Tibial nerve (tissue), 4 donors: Measurements from ENCODE around the gene ITPK1. TPM values are rescaled to one million over a fixed set of nuclear protein-coding genes. Genes with fewer than 3 reads are reported as not detected.

ENCODE experiments used
- DNase-seq, 2 donors: peaks; one replicate each; pipeline ENCODE4 v3.0.0-alpha.2; 2019; ENCODE audit warnings: low spot score in 2 of 2
- H3K27ac ChIP-seq, 4 donors: fragments of 200-600 bp; sonication (generic) in 3 of 4; one replicate each; pipeline ENCODE4 v1.5.1; 2017 to 2019; ENCODE audit warnings: mild to moderate bottlenecking in 1 of 4
- H3K27me3 ChIP-seq, 2 donors: fragments of 200-600 bp; sonication (generic) in 1 of 2; one replicate each; pipeline versions ENCODE4 v1.5.1 to v1.6.0; 2017 to 2019
- H3K36me3 ChIP-seq, 3 donors: fragments of 200-600 bp; sonication (generic); one replicate each; pipeline ENCODE4 v1.5.1; 2018 to 2019
- H3K4me1 ChIP-seq, 4 donors: fragments of 200-600 bp; sonication (generic) in 3 of 4; one replicate each; pipeline ENCODE4 v1.5.1; 2017 to 2019
- H3K4me3 ChIP-seq, 4 donors: fragments of 200-600 bp; sonication (generic) in 3 of 4; one replicate each; pipeline ENCODE4 v1.5.1; 2017 to 2019; ENCODE audit warnings: mild to moderate bottlenecking in 1 of 4, moderate library complexity in 1 of 4
- H3K9me3 ChIP-seq, 4 donors: fragments of 200-600 bp; sonication (generic) in 3 of 4; one replicate each; pipeline ENCODE4 v1.5.1; 2017 to 2019
- CTCF ChIP-seq, 5 experiments: fragments of 200-600 bp in 3 of 5; fragments of 450-650 bp in 2 of 5; sonication (generic) in 3 of 5; IDR thresholded peaks; one replicate each; pipeline ENCODE4 v1.5.1; 2016 to 2019; ENCODE audit warnings: antibody characterized with exemption in 5 of 5, mild to moderate bottlenecking in 3 of 5, moderate library complexity in 2 of 5
- EP300 ChIP-seq, 2 donors: sonication (generic); formaldehyde crosslinking; IDR thresholded peaks; one replicate each; pipeline ENCODE4 v1.6.1; 2017; ENCODE audit warnings: antibody characterized with exemption in 2 of 2, mild to moderate bottlenecking in 1 of 2
- POLR2A ChIP-seq, 2 donors: fragments of 450-650 bp; IDR thresholded peaks; one replicate each; pipeline ENCODE4 v1.6.1; 2017; ENCODE audit warnings: antibody characterized with exemption in 2 of 2, mild to moderate bottlenecking in 2 of 2, moderate library complexity in 2 of 2
- WGBS, 2 donors: methylation state at CpG; one replicate each; pipeline ENCODE4 v1.1.5; 2018; 5-methylcytosine and 5-hydroxymethylcytosine counted together
- total RNA-seq, 4 donors: library from RNA; depleted of rRNA; stranded (reverse); fragments of >200 nt; gene quantifications; one replicate each; pipeline ENCODE4 v1.1.0, GENCODE V29; 2016

ITPK1 gene
- total RNA-seq, 4 donors from 2014 or later = 67.4 to 121 (median 92.5) TPM

GRCh38 chr14:93051600-93052546 is 63.9 kb downstream of the ITPK1 start:
- no peaks in the 10 kb centered on the region for H3K36me3 ChIP-seq
- DNase-seq = no peak
- WGBS, 2 donors = 73 to 79% methylated on average over 9 of the region's 9 CpGs
- H3K27ac ChIP-seq = peak overlapping the region; percentile 4 to 67 (median 51)
- TF ChIP-seq POLR2A (IDR thresholded peaks at IDR 0.05) (no peak), EP300 (IDR thresholded peaks at IDR 0.05) (no peak), CTCF (IDR thresholded peaks at IDR 0.05) (no peak)
- no peaks in the 10 kb centered on the region for H3K9me3 ChIP-seq
- H3K4me3 ChIP-seq = no peak overlapping the region
- peaks cover 3 to 81% (median 57%) of the 10 kb centered on the region in 4 donors for H3K4me1 ChIP-seq
- no peaks in the 10 kb centered on the region for H3K27me3 ChIP-seq

- TF ChIP-seq EP300 (IDR thresholded peaks at IDR 0.05) = no peak
- no peak for TF ChIP-seq POLR2A (IDR thresholded peaks at IDR 0.05)
- no peak for TF ChIP-seq CTCF (IDR thresholded peaks at IDR 0.05)
- Histone ChIP-seq H3K36me3 (no peaks in the 10 kb centered on the region), H3K9me3 (no peaks in the 10 kb centered on the region), H3K27ac (peak overlapping the region in 3 of 4 donors; percentile 63 to 67 (median 65)), H3K4me3 (no peak overlapping the region), H3K27me3 (no peaks in the 10 kb centered on the region), H3K4me1 (peaks cover 0 to 81% (median 58%) of the 10 kb centered on the region in 4 donors)
- DNase-seq = no peak
- WGBS, 2 donors = 67 to 76% methylated on average over 8 to 12 of the region's 12 CpGs
Measured at GRCh38 chr14:93050761-93051160, 65.0 kb downstream of the ITPK1 start.

GRCh38 chr14:93049867-93050331 is 65.8 kb downstream of the ITPK1 start:
- peak overlapping the region in 3 of 4 donors; percentile 63 to 67 (median 65) for H3K27ac ChIP-seq

GRCh38 chr14:93049315-93049714 is 66.4 kb downstream of the ITPK1 start:
- peak overlapping the region in 3 of 4 donors; percentile 63 to 67 (median 65) for H3K27ac ChIP-seq
- TF ChIP-seq CTCF (IDR thresholded peaks at IDR 0.05) = no peak
- no peak for TF ChIP-seq EP300 (IDR thresholded peaks at IDR 0.05)
- TF ChIP-seq POLR2A (IDR thresholded peaks at IDR 0.05) = no peak
- peaks cover 0 to 81% (median 59%) of the 10 kb centered on the region in 4 donors for H3K4me1 ChIP-seq
- 69 to 72% methylated on average over 4 of the region's 4 CpGs for WGBS, 2 donors
- no peaks in the 10 kb centered on the region for H3K27me3 ChIP-seq
- H3K4me3 ChIP-seq = no peak overlapping the region
- H3K9me3 ChIP-seq = no peaks in the 10 kb centered on the region
- H3K36me3 ChIP-seq = no peaks in the 10 kb centered on the region
- DNase-seq = no peak

More at GRCh38 chr14:93049867-93050331, 65.8 kb downstream of the ITPK1 start:
- TF ChIP-seq POLR2A (IDR thresholded peaks at IDR 0.05) (no peak), CTCF (IDR thresholded peaks at IDR 0.05) (no peak), EP300 (IDR thresholded peaks at IDR 0.05) (no peak)
- peaks cover 0 to 81% (median 57%) of the 10 kb centered on the region in 4 donors for H3K4me1 ChIP-seq
- H3K36me3 ChIP-seq = no peaks in the 10 kb centered on the region
- H3K9me3 ChIP-seq = no peaks in the 10 kb centered on the region
- 26 to 34% methylated on average over 12 of the region's 12 CpGs for WGBS, 2 donors
- H3K27me3 ChIP-seq = no peaks in the 10 kb centered on the region
- H3K4me3 ChIP-seq = no peak overlapping the region
- no peak for DNase-seq

DNA sequence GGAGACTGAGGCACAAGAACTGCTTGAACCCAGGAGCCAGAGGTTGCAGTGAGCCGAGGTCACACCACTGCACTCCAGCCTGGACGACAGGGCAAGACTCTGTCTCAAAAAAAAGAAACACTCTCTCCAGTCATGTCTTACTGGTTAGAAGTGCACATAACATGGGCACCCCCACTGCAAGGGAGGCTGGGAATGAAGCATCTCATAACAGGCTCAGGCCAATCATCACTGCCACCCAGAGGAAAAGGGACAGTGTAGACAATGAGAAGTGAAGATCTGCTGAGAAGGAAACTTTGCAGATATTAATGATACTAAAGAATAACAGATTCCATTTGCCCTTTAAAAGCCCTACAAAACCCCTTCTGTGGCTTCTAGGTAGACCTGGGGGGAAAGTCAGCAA is 66.9 kb downstream of the ITPK1 start:
- H3K4me3 ChIP-seq = no peak overlapping the region
- no peak for TF ChIP-seq EP300 (IDR thresholded peaks at IDR 0.05)
- no peak for TF ChIP-seq CTCF (IDR thresholded peaks at IDR 0.05)
- TF ChIP-seq POLR2A (IDR thresholded peaks at IDR 0.05) = no peak
- peak overlapping the region in 3 of 4 donors; percentile 63 to 67 (median 65) for H3K27ac ChIP-seq
- H3K27me3 ChIP-seq = no peaks in the 10 kb centered on the region
- peaks cover 0 to 83% (median 63%) of the 10 kb centered on the region in 4 donors for H3K4me1 ChIP-seq
- no peak for DNase-seq
- 80 to 82% methylated on average over 2 of the region's 2 CpGs for WGBS, 2 donors
- no peaks in the 10 kb centered on the region for H3K9me3 ChIP-seq
- H3K36me3 ChIP-seq = no peaks in the 10 kb centered on the region
